Loucy (cell line): Measurements from ENCODE around the gene APOL2.

Source experiments
- H2AFZ ChIP-seq: fragments of 200-600 bp; sonication (generic); 2 replicates; pipeline ENCODE4 v1.6.0; 2016; ENCODE audit warnings: antibody characterized with exemption, mild to moderate bottlenecking, low read length, moderate library complexity
- H3F3A ChIP-seq: fragments of 200-600 bp; 2 replicates; pipeline ENCODE4 v1.6.0; 2016; ENCODE audit warnings: antibody characterized with exemption, low read depth, mild to moderate bottlenecking
- H3K27me3 ChIP-seq: fragments of 200-600 bp; sonication (generic); 2 replicates; pipeline ENCODE4 v1.6.1; 2014; ENCODE audit warnings: low read length, mild to moderate bottlenecking; ENCODE audit not compliant: insufficient read depth, poor library complexity, severe bottlenecking
- H3K36me3 ChIP-seq: fragments of 200-600 bp; sonication (generic); 2 replicates; pipeline ENCODE4 v1.6.1; 2016; ENCODE audit warnings: low read length; ENCODE audit not compliant: insufficient read depth
- H3K4me1 ChIP-seq: fragments of 200-600 bp; sonication (generic); 2 replicates; pipeline ENCODE4 v1.5.1; 2014; ENCODE audit warnings: low read length, mild to moderate bottlenecking; ENCODE audit not compliant: insufficient read depth, poor library complexity, severe bottlenecking
- H3K4me2 ChIP-seq: fragments of 200-600 bp; sonication (generic); 2 replicates; pipeline ENCODE4 v1.6.0; 2014; ENCODE audit warnings: antibody characterized with exemption, low read length, low read depth, mild to moderate bottlenecking; ENCODE audit not compliant: poor library complexity, severe bottlenecking
- H3K4me3 ChIP-seq: fragments of 200-600 bp; sonication (generic); 2 replicates; pipeline ENCODE4 v1.5.1; 2014; ENCODE audit warnings: low read length, mild to moderate bottlenecking, mixed read lengths; ENCODE audit not compliant: poor library complexity, severe bottlenecking
- H3K79me2 ChIP-seq: fragments of 200-600 bp; sonication (generic); 2 replicates; pipeline ENCODE4 v1.6.1; 2014; ENCODE audit warnings: low read length; ENCODE audit not compliant: insufficient read depth
- H3K9ac ChIP-seq: fragments of 200-600 bp; sonication (generic); 2 replicates; pipeline ENCODE4 v1.6.0; 2014; ENCODE audit warnings: mild to moderate bottlenecking, low read depth, low read length, moderate library complexity; ENCODE audit not compliant: poor library complexity, severe bottlenecking
- H3K9me2 ChIP-seq: fragments of 200-600 bp; sonication (generic); replicated peaks from 2 replicates; pipeline ENCODE4 v1.6.1; 2016; ENCODE audit warnings: low read depth, low read length, mixed read lengths
- H3K9me3 ChIP-seq: fragments of 200-600 bp; sonication (generic); 2 replicates; pipeline ENCODE4 v1.6.1; 2014; ENCODE audit warnings: mild to moderate bottlenecking, antibody characterized with exemption, low read length, low read depth; ENCODE audit not compliant: insufficient read depth
- H4K20me1 ChIP-seq: fragments of 200-600 bp; sonication (generic); 2 replicates; pipeline ENCODE4 v1.6.0; 2014; ENCODE audit warnings: antibody characterized with exemption, low read length, mild to moderate bottlenecking; ENCODE audit not compliant: insufficient read depth, poor library complexity, severe bottlenecking
- CTCF ChIP-seq: fragments of 200-600 bp; sonication (generic); conservative IDR thresholded peaks from 2 replicates; pipeline ENCODE4 v1.5.1; 2014; ENCODE audit warnings: mild to moderate bottlenecking, antibody characterized with exemption, low read length
- EZH2phosphoT487 ChIP-seq: fragments of 200-600 bp; IDR thresholded peaks from 2 replicates; pipeline ENCODE4 v1.6.1; 2018; ENCODE audit warnings: antibody characterized with exemption, mild to moderate bottlenecking, moderate library complexity, borderline replicate concordance

Gene APOL2

GRCh38 chr22:36249160-36249559, 9.8 kb upstream of the APOL2 start:
- TF ChIP-seq CTCF (no peak), EZH2phosphoT487 (no peak)
- H3K36me3 ChIP-seq, result no peaks in the 10 kb centered on the region
- H3K4me2 ChIP-seq, result no peak overlapping the region
- no peaks in the 10 kb centered on the region for H3K27me3 ChIP-seq
- H3K4me1 ChIP-seq, result peaks cover 7% of the 10 kb centered on the region
- H4K20me1 ChIP-seq, result no peaks in the 10 kb centered on the region
- no peaks in the 10 kb centered on the region for H3K9me3 ChIP-seq
- no peaks in the 10 kb centered on the region for H3F3A ChIP-seq
- H3K9me2 ChIP-seq, result no peaks in the 10 kb centered on the region
- no peak overlapping the region for H3K4me3 ChIP-seq
- no peak overlapping the region for H3K9ac ChIP-seq
- no peaks in the 10 kb centered on the region for H3K79me2 ChIP-seq
- no peak overlapping the region for H2AFZ ChIP-seq

- no peaks in the 10 kb centered on the region for H3F3A ChIP-seq
- H2AFZ ChIP-seq, result no peak overlapping the region
- H3K36me3 ChIP-seq, result no peaks in the 10 kb centered on the region
- TF ChIP-seq EZH2phosphoT487 (no peak), CTCF (no peak)
- no peaks in the 10 kb centered on the region for H4K20me1 ChIP-seq
- no peak overlapping the region for H3K9ac ChIP-seq
- no peaks in the 10 kb centered on the region for H3K27me3 ChIP-seq
- no peak overlapping the region for H3K4me3 ChIP-seq
- peaks cover under 1% of the 10 kb centered on the region for H3K4me1 ChIP-seq
- no peaks in the 10 kb centered on the region for H3K9me3 ChIP-seq
- no peaks in the 10 kb centered on the region for H3K79me2 ChIP-seq
- H3K4me2 ChIP-seq, result no peak overlapping the region
- no peaks in the 10 kb centered on the region for H3K9me2 ChIP-seq
Observed at GRCh38 chr22:36247955-36248354, 8.6 kb upstream of the APOL2 start.

- Histone ChIP-seq H3F3A (no peaks in the 10 kb centered on the region), H3K4me3 (no peak overlapping the region), H2AFZ (no peak overlapping the region)
Observed at GRCh38 chr22:36246718-36247117, 7.4 kb upstream of the APOL2 start.

More at GRCh38 chr22:36246718-36247117, 7.4 kb upstream of the APOL2 start:
- Histone ChIP-seq H3K27me3 (no peaks in the 10 kb centered on the region), H3K9me3 (no peaks in the 10 kb centered on the region), H3K4me1 (no peaks in the 10 kb centered on the region), H3K9me2 (no peaks in the 10 kb centered on the region), H3K9ac (no peak overlapping the region), H3K36me3 (no peaks in the 10 kb centered on the region), H4K20me1 (no peaks in the 10 kb centered on the region), H3K4me2 (no peak overlapping the region), H3K79me2 (no peaks in the 10 kb centered on the region)
- TF ChIP-seq CTCF (no peak), EZH2phosphoT487 (no peak)
